ENCODE results near the gene EXT2.

The EXT2 gene

GRCh38 chr11:44095506-44096359 is at the start of gene EXT2:
Gene EXT2 (plus strand): TSS chr11:44095678. CDS start chr11:44107713, 12,035 bp downstream.
- Histone ChIP-seq H3K4me3 (ENCODE audit: low read depth, low read length) (peak within 1 kb of the TSS; percentile 67), H3K9me3 (ENCODE audit: severe bottlenecking) (no peaks in the 10 kb centered on the region), H3K27me3 (ENCODE audit: insufficient read depth, low read depth, severe bottlenecking) (peaks cover 7% of the 10 kb centered on the region), H3K36me3 (no peaks in the 10 kb centered on the region), H3K27ac (peak within 1 kb of the TSS; percentile 64)
- TF ChIP-seq CTCF (IDR thresholded peaks at IDR 0.05; ENCODE audit: low read depth, low read length) = peak; percentile 92
- peak; percentile 87 for DNase-seq

- DNase-seq = no peak
- H3K36me3 ChIP-seq = no peaks in the 10 kb centered on the region
- no peak overlapping the region for H3K4me3 ChIP-seq (ENCODE audit: low read depth, low read length)
- TF ChIP-seq CTCF (IDR thresholded peaks at IDR 0.05; ENCODE audit: low read depth, low read length) = no peak
- H3K27me3 ChIP-seq (ENCODE audit: insufficient read depth, low read depth, severe bottlenecking) = no peaks in the 10 kb centered on the region
- no peak overlapping the region for H3K27ac ChIP-seq
- peaks cover 6% of the 10 kb centered on the region for H3K9me3 ChIP-seq (ENCODE audit: severe bottlenecking)
Observed at GRCh38 chr11:44046182-44046581, 49.3 kb upstream of the EXT2 start.

- TF ChIP-seq CTCF (IDR thresholded peaks at IDR 0.05; ENCODE audit: low read depth, low read length) = no peak
- no peak overlapping the region for H3K27ac ChIP-seq
- DNase-seq = no peak
Observed at GRCh38 chr11:44047298-44047697, 48.2 kb upstream of the EXT2 start.

GRCh38 chr11:44047931-44048431 is 47.5 kb upstream of the EXT2 start, which contains the start of gene ACCSL:
Gene ACCSL (plus strand): TSS chr11:44047981. CDS start chr11:44048037, 56 bp downstream.
- Histone ChIP-seq H3K27me3 (ENCODE audit: insufficient read depth, low read depth, severe bottlenecking) (no peaks in the 10 kb centered on the region), H3K4me3 (ENCODE audit: low read depth, low read length) (no peak within 1 kb of the TSS), H3K27ac (no peak within 1 kb of the TSS), H3K9me3 (ENCODE audit: severe bottlenecking) (no peaks in the 10 kb centered on the region), H3K36me3 (no peaks in the 10 kb centered on the region)
- TF ChIP-seq CTCF (IDR thresholded peaks at IDR 0.05; ENCODE audit: low read depth, low read length) = no peak
- DNase-seq = no peak

More at GRCh38 chr11:44047298-44047697, 48.2 kb upstream of the EXT2 start:
- H3K36me3 ChIP-seq = no peaks in the 10 kb centered on the region
- H3K4me3 ChIP-seq (ENCODE audit: low read depth, low read length) = no peak overlapping the region
- H3K9me3 ChIP-seq (ENCODE audit: severe bottlenecking) = no peaks in the 10 kb centered on the region
- H3K27me3 ChIP-seq (ENCODE audit: insufficient read depth, low read depth, severe bottlenecking) = no peaks in the 10 kb centered on the region

- no peak for TF ChIP-seq CTCF (IDR thresholded peaks at IDR 0.05; ENCODE audit: low read depth, low read length)
- H3K27ac ChIP-seq = no peak overlapping the region
Observed at GRCh38 chr11:44049832-44050231, 45.6 kb upstream of the EXT2 start.

More at GRCh38 chr11:44049832-44050231, 45.6 kb upstream of the EXT2 start:
- Histone ChIP-seq H3K9me3 (ENCODE audit: severe bottlenecking) (no peaks in the 10 kb centered on the region), H3K36me3 (no peaks in the 10 kb centered on the region), H3K27me3 (ENCODE audit: insufficient read depth, low read depth, severe bottlenecking) (no peaks in the 10 kb centered on the region), H3K4me3 (ENCODE audit: low read depth, low read length) (no peak overlapping the region)
- no peak for DNase-seq

Data from WERI-Rb-1 (cell line).